Measurements from ENCODE around the gene AMT. TPM values are rescaled to one million over a fixed set of nuclear protein-coding genes. Genes with fewer than 3 reads are reported as not detected.

The AMT gene
- total RNA-seq, 4 donors from 2014 or later: 13.5 to 58.3 (median 20.3) TPM

DNA sequence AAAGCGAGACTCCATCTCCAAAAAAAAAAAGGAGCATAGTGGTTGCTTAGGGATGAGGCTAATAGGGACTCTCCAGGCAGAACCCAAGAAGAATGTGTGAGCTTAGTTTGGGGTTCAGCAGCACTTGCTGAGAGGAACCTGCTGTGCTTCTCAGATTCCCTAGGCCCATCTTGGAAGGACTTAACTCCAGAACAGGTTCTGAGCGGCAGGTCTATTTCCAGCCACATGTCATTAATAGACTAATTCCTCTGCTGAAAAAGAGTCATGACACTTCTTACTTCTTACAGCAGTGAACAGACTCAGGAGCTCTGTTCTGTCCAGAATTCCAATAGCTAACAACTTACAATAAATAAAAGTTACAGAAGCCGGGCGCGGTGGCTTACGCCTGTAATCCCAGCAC lies 33.0 kb downstream of the AMT start:
- no peak overlapping the region for H3K27ac ChIP-seq
- no peaks in the 10 kb centered on the region for H3K27me3 ChIP-seq
- no peak overlapping the region for H3K4me3 ChIP-seq
- intact Hi-C loops (cut with DNase I; ENCODE audit: low total_unique reads): no loop called here
- H3K36me3 ChIP-seq: no peaks in the 10 kb centered on the region
- 95 to 100% methylated on average over 1 to 6 of the region's 6 CpGs for WGBS, 2 donors (ENCODE audit: low coverage in 1 of 2)
- no peak for DNase-seq
- no peaks in the 10 kb centered on the region for H3K9me3 ChIP-seq
- in situ Hi-C loops (cut with MboI; ENCODE audit: low pct_ligation_motif_present in 1 of 4, low pct_unique_long_range_greater_than_20kb in 1 of 4, low sequenced_read_pairs in 3 of 4): no loop called here
- H3K4me1 ChIP-seq: peaks cover 0 to 29% (median 16%) of the 10 kb centered on the region in 4 donors
- TF ChIP-seq POLR2A (IDR thresholded peaks at IDR 0.05) (no peak), EP300 (IDR thresholded peaks at IDR 0.05; ENCODE audit: low read depth) (no peak), POLR2AphosphoS5 (IDR thresholded peaks at IDR 0.05) (no peak)
- TF ChIP-seq, protein P1, sequence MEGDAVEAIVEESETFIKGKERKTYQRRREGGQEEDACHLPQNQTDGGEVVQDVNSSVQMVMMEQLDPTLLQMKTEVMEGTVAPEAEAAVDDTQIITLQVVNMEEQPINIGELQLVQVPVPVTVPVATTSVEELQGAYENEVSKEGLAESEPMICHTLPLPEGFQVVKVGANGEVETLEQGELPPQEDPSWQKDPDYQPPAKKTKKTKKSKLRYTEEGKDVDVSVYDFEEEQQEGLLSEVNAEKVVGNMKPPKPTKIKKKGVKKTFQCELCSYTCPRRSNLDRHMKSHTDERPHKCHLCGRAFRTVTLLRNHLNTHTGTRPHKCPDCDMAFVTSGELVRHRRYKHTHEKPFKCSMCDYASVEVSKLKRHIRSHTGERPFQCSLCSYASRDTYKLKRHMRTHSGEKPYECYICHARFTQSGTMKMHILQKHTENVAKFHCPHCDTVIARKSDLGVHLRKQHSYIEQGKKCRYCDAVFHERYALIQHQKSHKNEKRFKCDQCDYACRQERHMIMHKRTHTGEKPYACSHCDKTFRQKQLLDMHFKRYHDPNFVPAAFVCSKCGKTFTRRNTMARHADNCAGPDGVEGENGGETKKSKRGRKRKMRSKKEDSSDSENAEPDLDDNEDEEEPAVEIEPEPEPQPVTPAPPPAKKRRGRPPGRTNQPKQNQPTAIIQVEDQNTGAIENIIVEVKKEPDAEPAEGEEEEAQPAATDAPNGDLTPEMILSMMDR (IDR thresholded peaks at IDR 0.05): no peak

DNA sequence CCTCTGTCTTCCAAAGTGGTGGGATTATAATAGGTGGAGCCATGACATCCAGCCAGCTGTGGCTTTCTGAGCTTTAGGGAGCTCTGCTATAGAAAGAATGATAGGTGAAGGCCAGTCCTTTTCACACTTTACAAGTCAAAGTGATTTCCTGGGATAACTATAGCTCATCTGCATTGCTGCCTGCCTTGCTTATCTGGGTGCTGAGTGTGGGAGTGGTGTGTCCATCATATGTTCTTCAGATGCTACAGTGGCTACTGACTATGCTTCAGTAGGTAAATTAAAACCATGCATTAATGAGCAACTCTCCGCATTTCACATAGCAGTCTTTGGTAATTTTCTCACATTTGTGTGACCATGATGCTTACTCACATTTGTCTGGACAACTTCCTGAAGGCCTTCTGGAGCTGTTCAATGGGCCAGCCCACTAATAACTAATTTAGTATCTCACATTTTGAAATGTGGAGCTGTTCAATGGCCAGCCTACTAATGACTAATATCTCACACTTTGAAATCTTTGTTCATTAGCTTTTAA lies 33.9 kb downstream of the AMT start:
- Histone ChIP-seq H3K4me3 (no peak overlapping the region), H3K36me3 (no peaks in the 10 kb centered on the region), H3K9me3 (no peaks in the 10 kb centered on the region), H3K27ac (no peak overlapping the region), H3K4me1 (peaks cover 0 to 38% (median 25%) of the 10 kb centered on the region in 4 donors), H3K27me3 (no peaks in the 10 kb centered on the region)
- intact Hi-C loops (cut with DNase I; ENCODE audit: low total_unique reads) (no loop called here), in situ Hi-C loops (cut with MboI; ENCODE audit: low pct_ligation_motif_present in 1 of 4, low pct_unique_long_range_greater_than_20kb in 1 of 4, low sequenced_read_pairs in 3 of 4) (no loop called here)
- 72 to 86% methylated on average over 1 of the region's 1 CpG for WGBS, 2 donors (ENCODE audit: low coverage in 1 of 2)
- TF ChIP-seq POLR2A (IDR thresholded peaks at IDR 0.05) (no peak), EP300 (IDR thresholded peaks at IDR 0.05; ENCODE audit: low read depth) (no peak), POLR2AphosphoS5 (IDR thresholded peaks at IDR 0.05) (no peak)
- TF ChIP-seq, protein P1 (IDR thresholded peaks at IDR 0.05): no peak
- DNase-seq: no peak

DNA sequence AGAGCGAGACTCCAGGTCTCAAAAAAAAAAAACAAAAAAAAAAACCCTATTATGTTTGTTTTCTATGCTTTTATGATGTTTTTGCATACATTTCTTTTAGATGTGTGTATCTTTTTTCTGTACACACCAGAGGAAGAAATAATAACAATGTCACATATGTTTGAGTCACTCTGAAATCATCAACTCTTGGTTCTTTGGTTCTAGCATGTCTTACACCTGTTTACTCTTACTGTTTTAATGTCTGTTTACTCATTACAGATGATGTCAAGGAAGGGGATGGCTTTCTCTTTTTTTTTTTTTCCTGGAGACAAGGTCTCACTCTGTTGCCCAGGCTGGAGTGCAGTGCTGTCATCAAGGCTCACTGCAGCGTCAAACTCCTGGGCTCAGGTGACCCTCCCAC lies 34.6 kb downstream of the AMT start:
- Histone ChIP-seq H3K36me3 (no peaks in the 10 kb centered on the region), H3K27me3 (no peaks in the 10 kb centered on the region), H3K4me1 (peaks cover 0 to 45% (median 29%) of the 10 kb centered on the region in 4 donors), H3K27ac (no peak overlapping the region), H3K4me3 (no peak overlapping the region), H3K9me3 (no peaks in the 10 kb centered on the region)
- TF ChIP-seq, protein P1 (IDR thresholded peaks at IDR 0.05): no peak
- no peak for TF ChIP-seq POLR2AphosphoS5 (IDR thresholded peaks at IDR 0.05)
- no peak for DNase-seq
- WGBS, 2 donors (ENCODE audit: low coverage in 1 of 2): 87 to 93% methylated on average over 2 of the region's 2 CpGs
- intact Hi-C loops (cut with DNase I; ENCODE audit: low total_unique reads) (no loop called here), in situ Hi-C loops (cut with MboI; ENCODE audit: low pct_ligation_motif_present in 1 of 4, low pct_unique_long_range_greater_than_20kb in 1 of 4, low sequenced_read_pairs in 3 of 4) (no loop called here)

DNA sequence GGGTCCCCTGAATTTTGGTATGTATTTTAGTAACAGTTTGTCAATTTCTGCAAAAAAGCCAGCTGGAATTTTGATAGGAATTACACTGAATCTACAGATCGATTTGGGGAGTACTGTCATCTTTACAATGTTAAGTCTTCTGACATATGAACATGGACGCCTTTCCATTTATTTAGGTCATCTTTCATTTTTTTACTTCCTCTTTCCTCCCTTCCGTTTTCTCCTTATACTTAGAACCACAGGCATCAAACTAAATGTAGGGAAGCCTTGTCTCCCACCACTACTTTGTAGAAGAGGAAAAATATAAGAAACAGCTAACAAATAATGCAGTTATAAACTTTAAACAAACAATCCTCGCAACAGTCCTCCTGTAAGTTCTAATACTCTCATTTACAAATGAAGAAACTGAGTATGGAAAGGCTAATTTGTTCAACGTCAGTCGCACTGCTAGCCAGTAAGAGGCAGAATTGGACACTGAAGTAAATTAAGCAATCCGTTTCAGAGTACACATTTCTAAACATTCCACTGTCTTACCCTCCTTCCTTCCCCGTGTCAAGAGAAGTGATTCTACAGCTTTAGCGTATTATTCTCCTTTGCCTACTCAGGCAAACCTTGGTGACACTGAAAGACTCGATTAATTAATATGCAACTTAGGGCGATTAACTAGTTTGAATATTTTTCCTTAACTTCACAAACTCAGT lies 36.1 kb downstream of the AMT start:
- TF ChIP-seq, protein P1 (IDR thresholded peaks at IDR 0.05): no peak
- no peak for TF ChIP-seq POLR2A (IDR thresholded peaks at IDR 0.05)
- TF ChIP-seq EP300 (IDR thresholded peaks at IDR 0.05; ENCODE audit: low read depth): no peak
- TF ChIP-seq POLR2AphosphoS5 (IDR thresholded peaks at IDR 0.05): no peak
- no peak overlapping the region for H3K27ac ChIP-seq
- no peaks in the 10 kb centered on the region for H3K9me3 ChIP-seq
- 68 to 82% methylated on average over 9 to 11 of the region's 11 CpGs for WGBS, 2 donors (ENCODE audit: low coverage in 1 of 2)
- no peaks in the 10 kb centered on the region for H3K36me3 ChIP-seq
- intact Hi-C loops (cut with DNase I; ENCODE audit: low total_unique reads): no loop called here
- H3K4me3 ChIP-seq: no peak overlapping the region
- H3K27me3 ChIP-seq: no peaks in the 10 kb centered on the region
- peaks cover 0 to 53% (median 37%) of the 10 kb centered on the region in 4 donors for H3K4me1 ChIP-seq
- in situ Hi-C loops (cut with MboI; ENCODE audit: low pct_ligation_motif_present in 1 of 4, low pct_unique_long_range_greater_than_20kb in 1 of 4, low sequenced_read_pairs in 3 of 4): no loop called here
- no peak for DNase-seq

Data from transverse colon (tissue), 4 donors.